GM12878 (cell line): Measurements from ENCODE around the gene HMSD. TPM values are rescaled to one million over a fixed set of nuclear protein-coding genes. Genes with fewer than 3 reads are reported as not detected.
"Not testable (repeated sequence)": the region's sequence is repeated elsewhere in the genome, so short reads cannot be mapped to it uniquely, and the experiment has no call there.

Experiments
- ATAC-seq: fragments of 200-7000 bp; cut with Tn5 transposase; 3 replicates; pipeline ENCODE4 v1.9.1; 2020; ENCODE audit warnings: mild to moderate bottlenecking, moderate library complexity
- BruUV-seq: library from RNA; stranded (reverse); fragments of 400-500 nt; replicated peaks from 2 replicates; lab custom pipeline; 2021; lab: Mats Ljungman, UMichigan
- CTCF ChIA-PET: fragments of 300-600 bp; sonication (Branson Sonifier 250); formaldehyde crosslinking; extraction: SDS; loops from one replicate; lab custom pipeline; 2021; ENCODE audit warnings: inconsistent platforms; lab: Yijun Ruan, JAX
- POLR2A ChIA-PET: fragments of 350-600 bp; formaldehyde crosslinking; extraction: SDS; loops from one replicate; lab custom pipeline; 2021; ENCODE audit warnings: inconsistent platforms; lab: Charles Lee
- RAD21 ChIA-PET: fragments of 300-600 bp; sonication (Branson Sonifier 250); formaldehyde crosslinking; loops from one replicate; lab custom pipeline; 2023; ENCODE audit warnings: antibody characterized with exemption; ENCODE audit not compliant: unreplicated experiment; lab: Charles Lee
- SMC1A ChIA-PET: fragments of 300-600 bp; sonication (Branson Sonifier 250); formaldehyde crosslinking; loops from one replicate; lab custom pipeline; 2023; ENCODE audit not compliant: unreplicated experiment, uncharacterized antibody; lab: Charles Lee
- DNase-seq: peaks from one replicate; pipeline ENCODE4 v3.0.0-alpha.2; 2011; ENCODE audit warnings: low read depth, low spot score
- FAIRE-seq: peaks from 3 replicates; lab custom pipeline; 2011; peaks lifted over from hg19 to GRCh38; lab: Jason Lieb, UNC
- H2AFZ ChIP-seq: 2 replicates; pipeline ENCODE4 v1.6.0; 2011; ENCODE audit warnings: low read depth, low read length, control low read depth; ENCODE audit not compliant: control insufficient read depth
- H3K27ac ChIP-seq: 2 replicates; pipeline ENCODE4 v1.5.1; 2011; ENCODE audit warnings: control low read depth; ENCODE audit not compliant: control insufficient read depth, insufficient read depth
- H3K27me3 ChIP-seq, 2 experiments: replicated peaks in 1 of 2; 2 replicates each; pipeline versions ENCODE4 v1.6.0 to v1.6.1; 2011; ENCODE audit warnings: low read length in 1 of 2; ENCODE audit not compliant: control insufficient read depth in 2 of 2, insufficient read depth in 2 of 2
- H3K36me3 ChIP-seq, 2 experiments: 2 replicates each; pipeline ENCODE4 v1.5.1; 2011; ENCODE audit warnings: low read length in 1 of 2; ENCODE audit not compliant: control insufficient read depth in 2 of 2, insufficient read depth in 2 of 2
- H3K4me1 ChIP-seq: 2 replicates; pipeline ENCODE4 v1.6.1; 2011; ENCODE audit warnings: mild to moderate bottlenecking, low read length, moderate library complexity, mixed read lengths; ENCODE audit not compliant: control insufficient read depth, insufficient read depth
- H3K4me2 ChIP-seq: 2 replicates; pipeline ENCODE4 v1.6.0; 2011; ENCODE audit warnings: control low read depth; ENCODE audit not compliant: control insufficient read depth, insufficient read depth
- H3K4me3 ChIP-seq: fragments of 200-600 bp; sonication (generic); 2 replicates; pipeline ENCODE4 v1.5.1; 2016
- H3K79me2 ChIP-seq: 2 replicates; pipeline ENCODE4 v1.6.0; 2011; ENCODE audit warnings: low read length; ENCODE audit not compliant: control insufficient read depth, insufficient read depth
- H3K9ac ChIP-seq: 2 replicates; pipeline ENCODE4 v1.8.0; 2011; ENCODE audit warnings: low read length, control low read depth, mixed read lengths; ENCODE audit not compliant: control insufficient read depth, insufficient read depth
- H3K9me3 ChIP-seq: replicated peaks from 3 replicates; pipeline ENCODE4 v1.5.1; 2011; ENCODE audit warnings: mild to moderate bottlenecking, low read length; ENCODE audit not compliant: control insufficient read depth, insufficient read depth
- H4K20me1 ChIP-seq: 2 replicates; pipeline ENCODE4 v1.6.0; 2011; ENCODE audit not compliant: control insufficient read depth, insufficient read depth
- CBX3 ChIP-seq: fragments of 200-600 bp; sonication (generic); IDR thresholded peaks from 2 replicates; pipeline ENCODE4 v1.6.1; 2016; ENCODE audit warnings: low read depth, borderline replicate concordance
- CTCF ChIP-seq, 3 experiments: IDR thresholded peaks in 2 of 3; conservative IDR thresholded peaks in 1 of 3; 2 replicates each; pipeline ENCODE4 v1.5.1; 2011; ENCODE audit warnings: low read depth in 3 of 3, low read length in 3 of 3, mild to moderate bottlenecking in 3 of 3, control low read depth in 2 of 3, moderate library complexity in 2 of 3, inconsistent platforms in 1 of 3, mixed read lengths in 1 of 3; ENCODE audit not compliant: control insufficient read depth in 2 of 3, insufficient read depth in 1 of 3; ENCODE audit errors: extremely low read depth in 1 of 3
- FOXM1 ChIP-seq: IDR thresholded peaks from 2 replicates; pipeline ENCODE4 v1.6.1; 2012; ENCODE audit warnings: low read depth, mild to moderate bottlenecking, inconsistent platforms, low read length, moderate library complexity
- IKZF2 ChIP-seq, 2 experiments: fragments of 450-650 bp; IDR thresholded peaks; 2 replicates each; pipeline ENCODE4 v1.6.1; 2017; ENCODE audit warnings: mild to moderate bottlenecking in 2 of 2, moderate library complexity in 2 of 2
- NBN ChIP-seq: fragments of 450-650 bp; IDR thresholded peaks from 2 replicates; pipeline ENCODE4 v1.6.1; 2016
- PAX8 ChIP-seq: fragments of 450-650 bp; IDR thresholded peaks from 2 replicates; pipeline ENCODE4 v1.6.1; 2017; ENCODE audit warnings: mild to moderate bottlenecking, moderate library complexity
- TAF1 ChIP-seq: IDR thresholded peaks from 2 replicates; pipeline ENCODE4 v1.6.1; 2011; ENCODE audit warnings: mild to moderate bottlenecking, low read depth, low read length, borderline replicate concordance
- ZBTB11 ChIP-seq: fragments of 450-650 bp; formaldehyde crosslinking; IDR thresholded peaks from 2 replicates; pipeline ENCODE4 v1.5.0; 2022; ENCODE audit warnings: mild to moderate bottlenecking, missing genetic modification characterization
- WGBS: methylation state at CpG from one replicate; pipeline ENCODE4 v1.1.6; 2016; ENCODE audit warnings: low lambda C conversion rate; ENCODE audit not compliant: insufficient replicate concordance, insufficient coverage; ENCODE audit errors: missing lambda C conversion rate; 5-methylcytosine and 5-hydroxymethylcytosine counted together
- in situ Hi-C: fragments of 300-500 bp; cut with MboI; formaldehyde crosslinking; loops from 9 replicates; pipeline ENCODE4 v1.14.3; 2018; ENCODE audit warnings: mixed read lengths
- intact Hi-C: fragments of 100-400 bp; cut with micrococcal nuclease; formaldehyde crosslinking; loops from one replicate; pipeline ENCODE4 v1.14.2; 2022; ENCODE audit not compliant: unreplicated experiment
- polyA plus RNA-seq, 11 experiments: library from polyadenylated mRNA; depleted of rRNA in 4 of 11; unstranded in 6 of 11; stranded (reverse) in 5 of 11; fragments of >200 nt; fragmentation: Nextera tagmentation in 4 of 11; fragmentation: Illumina TruSeq in 1 of 11; extraction: Ambion mirVana in 4 of 11; extraction: Trizol in 1 of 11; gene quantifications; 1 replicate in 1 of 11; 2 replicates in 10 of 11; pipeline versions ENCODE4 v1.2.1 to v1.2.3, GENCODE V29; 2011 to 2016; ENCODE audit warnings: inconsistent platforms in 2 of 11, missing spikeins in 2 of 11, low read depth in 1 of 11
- total RNA-seq, 4 experiments: library from RNA; depleted of rRNA in 3 of 4; stranded (reverse); fragments of >200 nt in 3 of 4; fragmentation: Illumina TruSeq in 1 of 4; extraction: Trizol in 1 of 4; gene quantifications; 2 replicates each; pipeline versions ENCODE4 v1.2.1 to v1.2.3, GENCODE V29; 2013 to 2021

The HMSD gene
- total and polyA plus RNA-seq, 10 of the 15 experiments (the other 5 are each of a cell fraction or from before 2014, with no cell fraction given) = 11.7 to 83.9 (median 37.8) TPM

GRCh38 chr18:63940543-63941050, 8.5 kb upstream of the HMSD start:
- intact Hi-C loops, H3K9me3 ChIP-seq, H3K36me3 ChIP-seq, H3K4me2 ChIP-seq, ATAC-seq, BruUV-seq, H3K79me2 ChIP-seq, H3K27me3 ChIP-seq, H3K4me1 ChIP-seq, H3K4me3 ChIP-seq, H2AFZ ChIP-seq, H3K9ac ChIP-seq, RAD21 ChIA-PET, in situ Hi-C loops, POLR2A ChIA-PET, H3K27ac ChIP-seq, H4K20me1 ChIP-seq, FAIRE-seq, DNase-seq: not testable (repeated sequence)
- 85% methylated on average over 17 of the region's 17 CpGs for WGBS
- ChIA-PET SMC1A (interaction anchor here (1.4 kb wide), 1 partner anchor 116 kb away, joined by 3 read pairs; no protein-coding TSS in a partner anchor), CTCF (interaction anchor here (1.0 to 2.4 kb wide), 4 partner anchors 23 to 117 kb away, joined by 3 to 8 read pairs (median 5); no protein-coding TSS in a partner anchor)

GRCh38 chr18:63947051-63947790, 1.9 kb upstream of the HMSD start:
- whole genome bisulfite sequencing = 13% methylated on average over 3 of the region's 3 CpGs
- intact Hi-C loops (no loop called here), in situ Hi-C loops (no loop called here)
- ATAC-seq (no peak), DNase-seq (no peak), FAIRE-seq (no peak)
- H3K27ac ChIP-seq = peak overlapping the region; percentile 97; the same call in 1 of the 2 replicates
- no peak overlapping the region for H3K4me3 ChIP-seq
- 0 out of 2 replicates have a peak overlapping the region, but pooled peaks have one; percentile 14 for H3K4me2 ChIP-seq
- no peaks in the 10 kb centered on the region for H3K36me3 ChIP-seq
- ChIA-PET SMC1A (interaction anchor here (0.7 to 1.1 kb wide), 3 partner anchors 10 to 16 kb away, joined by 4 to 13 read pairs (median 5); no protein-coding TSS in a partner anchor), POLR2A (no interaction called here), CTCF (interaction anchor here (1.1 to 7.7 kb wide), 2 partner anchors 11 to 16 kb away, joined by 5 to 70 read pairs; no protein-coding TSS in a partner anchor), RAD21 (interaction anchor here (1.1 kb wide), 1 partner anchor 11 kb away, joined by 8 read pairs; no protein-coding TSS in a partner anchor)
- H3K9me3 ChIP-seq = no peaks in the 10 kb centered on the region; the same call in 2 of the 3 replicates
- H3K27me3 ChIP-seq = no peaks in the 10 kb centered on the region
- H3K9ac ChIP-seq = no peak overlapping the region
- BruUV-seq = no TSS peak
- peak overlapping the region; percentile 16 for H2AFZ ChIP-seq
- H3K4me1 ChIP-seq = peaks cover 5% of the 10 kb centered on the region
- H4K20me1 ChIP-seq = no peaks in the 10 kb centered on the region
- H3K79me2 ChIP-seq = peaks cover 31% of the 10 kb centered on the region
- TF ChIP-seq IKZF2 (IDR thresholded peaks at IDR 0.05) (peak; percentile 21 to 43; a peak in 1 of 4 replicates), TAF1 (no peak), FOXM1 (no peak), CBX3 (no peak), CTCF (IDR thresholded peaks at IDR 0.05 in 2 of 3, conservative IDR thresholded peaks at IDR 0.05 in 1 of 3; ENCODE audit: control insufficient read depth in 2 of 3, extremely low read depth in 1 of 3, insufficient read depth in 1 of 3, low read depth in 3 of 3, low read length in 3 of 3) (no peak), PAX8 (no peak), NBN (no peak), ZBTB11 (CRISPR knock-in tag) (no peak)
